Measurements from ENCODE around the gene ITPKA. TPM values are rescaled to one million over a fixed set of nuclear protein-coding genes. Genes with fewer than 3 reads are reported as not detected.

The ITPKA gene
- total and polyA plus RNA-seq, 2 of the 13 experiments (the other 11 are each of a cell fraction or from before 2014, with no cell fraction given) = 13.2 to 41.3 TPM

DNA sequence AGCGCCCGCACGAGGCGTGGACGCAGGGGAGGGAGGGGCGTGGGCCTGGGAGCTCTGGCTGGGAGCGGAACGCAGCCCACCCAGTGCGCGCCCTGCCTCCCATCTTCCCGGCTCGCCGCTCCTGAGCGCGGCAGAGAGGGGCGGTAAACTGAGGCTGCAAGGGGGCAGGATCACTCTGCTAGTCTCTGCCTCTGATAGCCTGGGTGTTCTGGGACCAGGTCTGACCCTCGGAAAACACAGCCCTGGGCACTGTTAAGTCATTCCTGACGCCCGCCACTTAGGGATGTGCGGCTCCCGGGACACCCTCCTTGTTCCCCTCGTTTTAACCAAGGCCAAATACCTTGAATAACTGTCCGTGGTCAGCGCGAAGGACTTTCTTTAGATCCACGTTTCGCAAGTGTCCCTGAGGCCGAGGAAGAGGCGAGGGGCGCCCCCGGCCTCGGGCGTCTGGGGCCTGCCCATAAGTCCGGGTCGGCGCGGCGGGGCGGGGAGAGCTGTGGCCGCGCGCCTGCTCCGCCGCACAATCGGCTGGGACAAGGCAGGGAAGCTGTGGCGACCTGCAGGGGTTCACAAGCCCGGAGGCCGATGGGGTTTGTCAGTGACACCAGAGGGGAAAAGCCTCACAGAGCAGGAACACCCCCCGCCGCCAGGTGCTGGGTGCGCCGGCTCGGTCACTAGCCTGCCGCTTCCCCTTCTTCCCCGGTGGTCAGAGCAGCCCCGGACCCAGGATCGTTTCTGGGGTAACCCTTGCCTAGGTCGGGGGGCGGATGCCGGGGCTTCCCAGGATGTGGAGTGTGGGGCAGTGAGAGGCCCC lies 1.5 kb downstream of the ITPKA start (continued):
- TF ChIP-seq AHR (CRISPR knock-in tag; IDR thresholded peaks at IDR 0.05) (no peak; the same call in 1 of the 2 replicates), ZEB1 (IDR thresholded peaks at IDR 0.05; ENCODE audit: insufficient replicate concordance, low read depth) (peak; percentile 2), POLR2AphosphoS5 (IDR thresholded peaks at IDR 0.05; ENCODE audit: low read depth, low read length) (no peak), PHB2 (IDR thresholded peaks at IDR 0.05; ENCODE audit: partially characterized antibody) (no peak), ZMYM2 (CRISPR knock-in tag; IDR thresholded peaks at IDR 0.05) (no peak), ZNF879 (CRISPR knock-in tag; IDR thresholded peaks at IDR 0.05) (peak; percentile 35; the same call in 1 of the 2 replicates), ZNF75D (CRISPR knock-in tag; IDR thresholded peaks at IDR 0.05; ENCODE audit: borderline replicate concordance) (no peak), ZNF766 (CRISPR knock-in tag; IDR thresholded peaks at IDR 0.05; ENCODE audit: borderline replicate concordance) (no peak), ZBTB3 (CRISPR knock-in tag; IDR thresholded peaks at IDR 0.05; ENCODE audit: borderline replicate concordance, low read depth) (no peak), REXO4 (CRISPR knock-in tag; IDR thresholded peaks at IDR 0.05; ENCODE audit: borderline replicate concordance) (no peak), MLLT10 (CRISPR knock-in tag; IDR thresholded peaks at IDR 0.05) (no peak), ZNF615 (CRISPR knock-in tag; IDR thresholded peaks at IDR 0.05; ENCODE audit: borderline replicate concordance) (no peak), NBN (conservative IDR thresholded peaks at IDR 0.05) (no peak), TP53 (CRISPR knock-in tag; conservative IDR thresholded peaks at IDR 0.05) (no peak), SOX5 (CRISPR knock-in tag; IDR thresholded peaks at IDR 0.05; ENCODE audit: borderline replicate concordance) (no peak), NCOA5 (CRISPR knock-in tag; IDR thresholded peaks at IDR 0.05) (no peak)
- TF ChIP-seq, protein P1, sequence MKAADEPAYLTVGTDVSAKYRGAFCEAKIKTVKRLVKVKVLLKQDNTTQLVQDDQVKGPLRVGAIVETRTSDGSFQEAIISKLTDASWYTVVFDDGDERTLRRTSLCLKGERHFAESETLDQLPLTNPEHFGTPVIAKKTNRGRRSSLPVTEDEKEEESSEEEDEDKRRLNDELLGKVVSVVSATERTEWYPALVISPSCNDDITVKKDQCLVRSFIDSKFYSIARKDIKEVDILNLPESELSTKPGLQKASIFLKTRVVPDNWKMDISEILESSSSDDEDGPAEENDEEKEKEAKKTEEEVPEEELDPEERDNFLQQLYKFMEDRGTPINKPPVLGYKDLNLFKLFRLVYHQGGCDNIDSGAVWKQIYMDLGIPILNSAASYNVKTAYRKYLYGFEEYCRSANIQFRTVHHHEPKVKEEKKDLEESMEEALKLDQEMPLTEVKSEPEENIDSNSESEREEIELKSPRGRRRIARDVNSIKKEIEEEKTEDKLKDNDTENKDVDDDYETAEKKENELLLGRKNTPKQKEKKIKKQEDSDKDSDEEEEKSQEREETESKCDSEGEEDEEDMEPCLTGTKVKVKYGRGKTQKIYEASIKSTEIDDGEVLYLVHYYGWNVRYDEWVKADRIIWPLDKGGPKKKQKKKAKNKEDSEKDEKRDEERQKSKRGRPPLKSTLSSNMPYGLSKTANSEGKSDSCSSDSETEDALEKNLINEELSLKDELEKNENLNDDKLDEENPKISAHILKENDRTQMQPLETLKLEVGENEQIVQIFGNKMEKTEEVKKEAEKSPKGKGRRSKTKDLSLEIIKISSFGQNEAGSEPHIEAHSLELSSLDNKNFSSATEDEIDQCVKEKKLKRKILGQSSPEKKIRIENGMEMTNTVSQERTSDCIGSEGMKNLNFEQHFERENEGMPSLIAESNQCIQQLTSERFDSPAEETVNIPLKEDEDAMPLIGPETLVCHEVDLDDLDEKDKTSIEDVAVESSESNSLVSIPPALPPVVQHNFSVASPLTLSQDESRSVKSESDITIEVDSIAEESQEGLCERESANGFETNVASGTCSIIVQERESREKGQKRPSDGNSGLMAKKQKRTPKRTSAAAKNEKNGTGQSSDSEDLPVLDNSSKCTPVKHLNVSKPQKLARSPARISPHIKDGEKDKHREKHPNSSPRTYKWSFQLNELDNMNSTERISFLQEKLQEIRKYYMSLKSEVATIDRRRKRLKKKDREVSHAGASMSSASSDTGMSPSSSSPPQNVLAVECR (CRISPR knock-in tag; IDR thresholded peaks at IDR 0.05; ENCODE audit: borderline replicate concordance) = no peak
- TF ChIP-seq, protein P2, sequence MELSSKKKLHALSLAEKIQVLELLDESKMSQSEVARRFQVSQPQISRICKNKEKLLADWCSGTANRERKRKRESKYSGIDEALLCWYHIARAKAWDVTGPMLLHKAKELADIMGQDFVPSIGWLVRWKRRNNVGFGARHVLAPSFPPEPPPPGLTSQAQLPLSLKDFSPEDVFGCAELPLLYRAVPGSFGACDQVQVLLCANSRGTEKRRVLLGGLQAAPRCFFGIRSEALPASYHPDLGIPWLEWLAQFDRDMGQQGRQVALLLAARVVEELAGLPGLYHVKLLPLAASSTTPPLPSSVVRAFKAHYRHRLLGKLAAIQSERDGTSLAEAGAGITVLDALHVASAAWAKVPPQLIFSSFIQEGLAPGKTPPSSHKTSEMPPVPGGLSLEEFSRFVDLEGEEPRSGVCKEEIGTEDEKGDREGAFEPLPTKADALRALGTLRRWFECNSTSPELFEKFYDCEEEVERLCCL (CRISPR knock-in tag; IDR thresholded peaks at IDR 0.05; ENCODE audit: borderline replicate concordance) = no peak
- TF ChIP-seq, protein P3, sequence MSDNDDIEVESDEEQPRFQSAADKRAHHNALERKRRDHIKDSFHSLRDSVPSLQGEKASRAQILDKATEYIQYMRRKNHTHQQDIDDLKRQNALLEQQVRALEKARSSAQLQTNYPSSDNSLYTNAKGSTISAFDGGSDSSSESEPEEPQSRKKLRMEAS (IDR thresholded peaks at IDR 0.05) = peak; percentile 1; the same call in 1 of the 2 replicates
- TF ChIP-seq, protein P4, sequence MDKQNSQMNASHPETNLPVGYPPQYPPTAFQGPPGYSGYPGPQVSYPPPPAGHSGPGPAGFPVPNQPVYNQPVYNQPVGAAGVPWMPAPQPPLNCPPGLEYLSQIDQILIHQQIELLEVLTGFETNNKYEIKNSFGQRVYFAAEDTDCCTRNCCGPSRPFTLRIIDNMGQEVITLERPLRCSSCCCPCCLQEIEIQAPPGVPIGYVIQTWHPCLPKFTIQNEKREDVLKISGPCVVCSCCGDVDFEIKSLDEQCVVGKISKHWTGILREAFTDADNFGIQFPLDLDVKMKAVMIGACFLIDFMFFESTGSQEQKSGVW (CRISPR knock-in tag; IDR thresholded peaks at IDR 0.05; ENCODE audit: borderline replicate concordance) = no peak
- TF ChIP-seq, protein P5, sequence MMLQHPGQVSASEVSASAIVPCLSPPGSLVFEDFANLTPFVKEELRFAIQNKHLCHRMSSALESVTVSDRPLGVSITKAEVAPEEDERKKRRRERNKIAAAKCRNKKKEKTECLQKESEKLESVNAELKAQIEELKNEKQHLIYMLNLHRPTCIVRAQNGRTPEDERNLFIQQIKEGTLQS (CRISPR knock-in tag; IDR thresholded peaks at IDR 0.05) = no peak; the same call in 1 of the 2 replicates
- TF ChIP-seq, protein P6, sequence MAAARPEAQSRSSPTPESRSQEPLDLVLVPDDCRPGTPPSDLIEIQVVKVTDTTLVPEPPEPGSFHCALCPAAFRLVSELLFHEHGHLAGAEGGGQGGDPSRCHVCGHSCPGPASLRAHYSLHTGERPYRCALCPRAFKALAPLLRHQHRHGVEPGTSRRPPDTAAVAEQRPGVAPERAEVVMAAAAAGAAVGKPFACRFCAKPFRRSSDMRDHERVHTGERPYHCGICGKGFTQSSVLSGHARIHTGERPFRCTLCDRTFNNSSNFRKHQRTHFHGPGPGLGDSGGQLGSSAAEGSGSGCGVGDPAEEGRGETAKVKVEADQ (CRISPR knock-in tag; IDR thresholded peaks at IDR 0.05; ENCODE audit: borderline replicate concordance) = no peak; the same call in 1 of the 2 replicates
